Fibroblast of gingiva (primary cell): Measurements from ENCODE around the gene TACC3.

ENCODE experiments used
- DNase-seq: peaks from one replicate; pipeline ENCODE4 v3.0.0-alpha.2; 2011; ENCODE audit warnings: low read depth

Gene TACC3

GRCh38 chr4:1723131-1723801 lies 1.9 kb downstream of the TACC3 start:
- no peak for DNase-seq

GRCh38 chr4:1725521-1725920 lies 4.2 kb downstream of the TACC3 start:
- no peak for DNase-seq

- peak; percentile 70 for DNase-seq
These were observed 5.0 kb downstream of the TACC3 start for GRCh38 chr4:1726146-1726934.

- DNase-seq = peak; percentile 26
These were observed 6.1 kb downstream of the TACC3 start for GRCh38 chr4:1727117-1728031.

- no peak for DNase-seq
These were observed 7.0 kb downstream of the TACC3 start for GRCh38 chr4:1728061-1728980.

- no peak for DNase-seq
These were observed 9.3 kb downstream of the TACC3 start for GRCh38 chr4:1730532-1731135.

- no peak for DNase-seq
These were observed 9.9 kb downstream of the TACC3 start for GRCh38 chr4:1731180-1731579.

GRCh38 chr4:1732911-1733310 lies 11.6 kb downstream of the TACC3 start:
- no peak for DNase-seq

- DNase-seq = no peak
These were observed 13.9 kb downstream of the TACC3 start for GRCh38 chr4:1735215-1735614.

- DNase-seq = no peak
These were observed 15.5 kb downstream of the TACC3 start for GRCh38 chr4:1736812-1737211.

- no peak for DNase-seq
These were observed 16.3 kb downstream of the TACC3 start for GRCh38 chr4:1737666-1738065.

GRCh38 chr4:1738410-1738809 lies 17.1 kb downstream of the TACC3 start:
- no peak for DNase-seq

GRCh38 chr4:1739358-1739757 lies 18.0 kb downstream of the TACC3 start:
- DNase-seq = no peak

GRCh38 chr4:1740021-1740545 lies 18.8 kb downstream of the TACC3 start:
- DNase-seq = no peak

- no peak for DNase-seq
These were observed 19.9 kb downstream of the TACC3 start for GRCh38 chr4:1741208-1741607.

- no peak for DNase-seq
These were observed 22.2 kb downstream of the TACC3 start for GRCh38 chr4:1743551-1743950.

GRCh38 chr4:1743975-1744374 lies 22.7 kb downstream of the TACC3 start:
- no peak for DNase-seq

GRCh38 chr4:1744552-1744951 lies 23.2 kb downstream of the TACC3 start:
- no peak for DNase-seq

- no peak for DNase-seq
These were observed 23.8 kb downstream of the TACC3 start for GRCh38 chr4:1745165-1745564.

- no peak for DNase-seq
These were observed 24.4 kb downstream of the TACC3 start for GRCh38 chr4:1745697-1746096.

GRCh38 chr4:1746265-1746691 lies 25.0 kb downstream of the TACC3 start:
- peak; percentile 50 for DNase-seq
